T47D (cell line): ENCODE data around the gene ZNF296.
"Not testable (repeated sequence)": the region's sequence is repeated elsewhere in the genome, so short reads cannot be mapped to it uniquely, and the experiment has no call there.

ENCODE experiments used
- DNase-seq, 2 experiments: peaks; one replicate each; pipeline versions ENCODE4 v3.0.0 to v3.0.0-alpha.2; 2011 to 2012; ENCODE audit warnings: low read depth in 1 of 2, low spot score in 1 of 2
- JUND ChIP-seq: IDR thresholded peaks from 2 replicates; pipeline ENCODE4 v1.6.1; 2012; ENCODE audit warnings: low read depth
- in situ Hi-C: cut with HindIII; loops from 2 replicates; pipeline ENCODE4 v1.10.0; 2016; ENCODE audit warnings: low sequenced_read_pairs, low pct_unique_long_range_greater_than_20kb

The ZNF296 gene

DNA sequence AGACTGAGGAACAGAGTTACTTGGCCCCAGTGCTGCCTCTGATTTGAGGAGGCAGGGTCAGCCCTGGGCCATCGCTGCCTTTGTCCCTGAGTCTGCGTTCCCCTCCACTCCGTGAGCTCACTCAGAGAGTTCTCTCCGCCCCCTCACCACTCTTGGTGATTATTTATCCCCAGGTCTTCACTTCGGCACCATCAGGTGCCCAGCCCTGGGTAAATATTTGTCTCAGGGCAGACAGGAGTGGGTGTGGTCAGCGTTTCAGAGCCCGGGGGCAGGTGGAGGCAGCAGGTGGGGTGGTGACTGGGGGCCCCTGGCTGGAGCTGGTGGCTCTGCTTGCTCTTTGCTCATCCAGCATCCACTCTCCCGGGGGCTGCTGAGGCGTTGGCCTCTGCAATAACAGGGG lies 37.4 kb upstream of the ZNF296 start:
- in situ Hi-C loops = no loop called here
- peak in 1 of 2 experiments; percentile 58 for DNase-seq
- TF ChIP-seq JUND = no peak

DNA sequence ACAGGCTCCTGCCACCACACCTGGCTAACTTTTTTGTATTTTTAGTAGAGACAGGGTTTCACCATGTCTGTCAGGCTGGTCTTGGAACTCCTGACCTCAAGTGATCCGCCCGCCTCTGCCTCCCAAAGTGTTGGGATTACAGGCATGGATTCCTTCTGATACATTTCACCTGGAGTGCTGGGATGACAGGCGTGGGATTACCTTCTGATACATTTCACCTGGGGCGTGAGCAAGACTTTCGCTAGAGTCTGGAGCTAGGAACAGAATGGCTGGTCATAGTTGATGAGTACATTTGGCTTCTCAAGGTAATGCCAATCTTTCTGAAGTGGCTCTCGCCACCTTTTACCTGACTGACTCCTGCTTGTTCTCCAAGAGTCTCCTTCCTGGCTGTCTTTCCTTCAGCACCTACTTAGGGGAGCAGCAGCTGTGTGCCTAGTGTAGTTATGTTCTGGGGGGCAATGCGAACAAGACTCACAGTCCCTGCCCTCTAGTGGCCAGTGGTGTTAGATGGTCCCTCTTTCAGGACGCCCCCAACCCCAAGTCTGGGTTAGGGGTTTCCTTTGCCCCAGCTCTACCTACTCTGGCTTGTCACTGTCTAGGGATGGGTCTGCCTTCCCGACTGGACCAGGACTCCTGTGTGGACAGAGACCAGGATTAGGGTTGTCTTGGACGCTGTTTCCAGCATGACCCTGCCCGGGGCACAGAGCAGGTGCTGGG lies 36.0 kb upstream of the ZNF296 start:
- no peak for TF ChIP-seq JUND
- in situ Hi-C loops = no loop called here
- no peak for DNase-seq

DNA sequence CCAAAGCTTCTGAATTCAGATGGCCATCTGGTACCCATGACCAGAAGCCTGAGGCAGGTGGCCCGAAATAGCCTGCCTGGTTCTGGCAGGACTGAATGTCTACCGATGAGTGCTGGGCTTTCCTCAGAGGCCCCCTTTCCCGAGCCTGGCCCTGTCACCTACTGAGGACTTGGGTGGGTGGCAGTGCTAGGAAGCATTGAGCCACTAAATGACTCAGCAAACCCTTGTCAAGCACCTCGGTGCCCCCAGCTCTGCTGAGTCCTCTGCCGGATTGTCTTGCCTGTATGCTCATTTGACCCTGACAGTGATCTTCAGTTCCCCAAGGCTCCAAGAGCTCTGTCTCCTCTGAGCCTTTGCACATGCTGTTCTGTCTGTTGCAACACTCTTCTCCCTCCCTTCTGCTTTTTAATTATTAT lies 34.6 kb upstream of the ZNF296 start:
- no peak for TF ChIP-seq JUND
- DNase-seq = no peak
- in situ Hi-C loops = no loop called here

DNA sequence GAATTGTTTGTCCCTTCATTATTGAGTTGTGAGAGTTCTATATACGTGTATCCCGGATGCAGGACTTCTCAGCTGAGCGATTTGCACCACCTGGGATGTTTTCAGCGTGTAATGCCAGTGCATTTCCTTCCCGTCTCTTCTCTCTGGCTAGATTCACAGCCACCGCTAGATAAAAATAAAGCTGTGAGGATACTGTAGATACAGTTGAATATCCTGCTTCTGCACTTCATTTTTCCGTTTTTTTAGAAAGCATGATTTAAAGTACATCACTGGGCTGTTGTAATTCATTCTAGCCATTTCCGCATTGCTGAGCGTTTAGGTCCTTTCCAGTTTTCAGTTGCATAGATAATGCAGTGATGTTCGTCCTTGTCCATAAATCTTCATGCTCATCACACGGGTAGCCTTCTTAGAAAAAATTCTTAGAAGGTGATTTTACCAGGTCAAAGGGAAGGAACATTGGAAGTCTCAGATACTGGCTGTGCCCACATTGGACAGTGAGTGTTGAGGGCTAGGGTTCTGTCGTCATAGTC lies 31.4 kb upstream of the ZNF296 start:
- TF ChIP-seq JUND = no peak
- in situ Hi-C loops = no loop called here
- no peak for DNase-seq

DNA sequence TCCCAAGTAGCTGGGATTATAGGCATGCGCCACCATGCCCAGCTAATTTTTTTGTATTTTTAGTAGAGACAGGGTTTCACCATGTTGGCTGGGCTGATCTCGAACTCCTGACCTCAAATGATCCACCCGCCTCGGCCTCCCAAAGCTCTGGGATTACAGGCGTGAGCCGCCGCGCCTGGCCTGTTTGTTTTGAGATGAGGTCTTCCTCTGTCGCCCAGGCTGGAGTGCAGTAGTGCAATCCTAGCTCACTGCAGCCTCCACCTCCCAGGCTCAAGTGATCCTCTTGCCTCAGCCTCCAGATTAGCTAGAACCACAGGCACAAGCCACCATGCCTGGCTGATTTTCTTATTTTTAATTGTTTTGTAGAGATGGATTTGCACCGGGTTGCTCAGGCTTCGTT lies 30.1 kb upstream of the ZNF296 start:
- DNase-seq, in situ Hi-C loops: not testable (repeated sequence)

DNA sequence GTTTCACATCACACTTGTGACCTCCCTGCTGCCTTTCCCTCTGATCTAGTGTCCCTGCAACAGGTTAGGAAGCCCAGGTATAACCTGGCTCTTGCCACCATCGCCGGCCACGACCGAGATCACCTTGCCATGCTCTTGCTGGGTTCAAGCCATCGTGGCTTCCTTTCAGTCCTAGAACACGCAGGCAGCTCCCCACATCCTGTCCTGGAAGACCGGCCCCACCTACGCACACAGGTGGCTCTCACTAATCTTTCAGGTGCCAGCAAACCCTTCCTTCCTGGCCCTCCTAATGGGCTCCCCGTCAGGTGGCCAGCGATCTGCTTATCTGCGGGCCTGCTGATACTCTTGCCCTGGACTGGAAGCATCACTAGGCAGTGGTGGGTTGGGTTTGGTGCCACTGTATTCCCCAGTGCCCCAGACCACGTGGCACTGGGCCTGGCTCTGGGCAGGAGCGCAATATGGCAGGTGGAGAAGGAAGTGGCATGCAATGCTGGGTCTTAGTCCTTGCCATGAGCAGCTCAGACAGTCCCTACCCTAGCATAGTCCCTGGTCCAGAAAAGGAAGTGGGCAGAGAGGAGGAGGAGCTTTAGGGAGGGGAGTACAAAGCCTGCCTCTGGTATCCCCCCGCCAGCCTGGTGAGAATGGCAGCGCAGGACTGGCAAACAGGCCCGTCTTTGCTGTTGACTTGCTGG lies 28.5 kb upstream of the ZNF296 start:
- no peak for DNase-seq
- TF ChIP-seq JUND = no peak
- in situ Hi-C loops = no loop called here

DNA sequence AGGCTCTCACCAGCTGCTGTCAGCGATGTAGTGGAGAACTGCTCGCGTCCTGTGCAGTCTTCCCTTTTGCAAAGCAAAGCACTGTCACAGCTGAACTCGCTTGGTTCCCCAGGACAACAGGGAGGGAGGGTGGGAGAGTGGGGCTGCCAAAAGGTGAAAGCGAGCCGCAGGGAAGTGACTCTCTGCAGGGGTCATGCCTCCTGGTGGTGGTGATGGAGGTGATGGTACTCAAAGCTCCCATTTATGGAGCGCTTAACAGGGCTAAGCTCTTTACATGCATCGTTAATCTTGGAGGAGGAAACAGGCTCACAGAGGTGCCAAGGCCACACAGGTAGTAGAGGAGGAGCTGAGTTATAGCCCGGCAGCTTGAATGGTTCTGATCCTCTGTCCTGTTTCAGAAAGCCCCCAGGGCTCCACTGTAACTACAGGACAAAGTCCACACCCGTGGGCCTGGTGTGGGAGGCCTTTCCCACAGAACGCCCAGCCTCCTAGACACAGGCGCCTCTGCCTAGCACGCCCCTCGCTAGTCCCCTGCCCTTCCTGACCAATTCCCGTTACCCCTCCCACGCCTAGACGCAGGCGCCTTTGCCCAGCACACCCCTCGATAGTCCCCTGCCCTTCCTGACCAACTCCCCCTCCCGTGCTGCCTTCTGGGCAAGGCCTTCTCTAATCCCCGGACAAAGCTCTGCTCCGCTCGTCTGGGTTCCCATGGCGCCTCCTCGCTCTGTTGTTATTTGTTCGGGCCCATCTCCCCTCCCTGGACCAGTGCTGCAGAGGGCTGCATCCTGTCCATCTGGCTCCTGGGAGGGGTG lies 27.4 kb upstream of the ZNF296 start:
- in situ Hi-C loops = no loop called here
- no peak for DNase-seq
- no peak for TF ChIP-seq JUND

DNA sequence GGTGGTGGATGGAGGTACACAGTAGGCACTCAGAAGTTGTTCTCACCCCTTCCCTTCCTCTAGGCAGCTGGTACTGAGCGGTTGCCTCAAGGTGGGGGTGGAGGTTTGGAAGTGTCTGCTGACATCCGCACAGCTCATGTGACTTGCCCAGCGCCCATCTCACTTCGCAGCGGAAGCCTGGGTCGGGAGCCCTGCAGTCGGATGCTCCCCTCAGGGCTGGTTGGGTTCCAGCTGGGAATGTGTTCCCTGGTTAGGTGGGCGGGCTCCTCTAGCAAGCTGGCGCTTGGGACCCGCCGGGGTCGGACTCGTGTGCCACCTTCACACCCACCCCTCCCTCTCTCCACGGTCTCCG lies 26.9 kb upstream of the ZNF296 start:
- in situ Hi-C loops = no loop called here
- no peak for TF ChIP-seq JUND

DNA sequence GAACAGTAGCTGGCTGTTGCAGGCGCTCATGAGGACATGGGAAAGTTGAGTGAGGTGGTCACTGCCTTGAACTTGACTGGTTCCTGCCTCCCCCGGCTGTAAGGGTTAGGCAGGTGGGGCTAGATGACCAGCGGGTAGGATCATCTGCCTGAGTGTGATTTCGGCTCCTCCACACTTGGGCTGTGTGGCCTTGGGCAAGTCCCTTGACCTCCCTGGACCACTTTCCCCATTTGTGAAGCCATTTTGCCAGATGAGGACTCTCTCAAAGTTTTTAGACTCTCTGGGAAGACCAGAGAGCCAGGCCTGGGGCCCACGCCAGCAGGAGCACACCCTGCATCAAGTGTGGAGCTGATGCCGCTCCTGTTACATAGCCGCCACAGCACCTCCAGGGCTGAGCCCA lies 26.2 kb upstream of the ZNF296 start:
- no peak for DNase-seq
- in situ Hi-C loops = no loop called here
- TF ChIP-seq JUND = no peak

More for the DNA sequence above, 26.9 kb upstream of the ZNF296 start:
- no peak for DNase-seq

DNA sequence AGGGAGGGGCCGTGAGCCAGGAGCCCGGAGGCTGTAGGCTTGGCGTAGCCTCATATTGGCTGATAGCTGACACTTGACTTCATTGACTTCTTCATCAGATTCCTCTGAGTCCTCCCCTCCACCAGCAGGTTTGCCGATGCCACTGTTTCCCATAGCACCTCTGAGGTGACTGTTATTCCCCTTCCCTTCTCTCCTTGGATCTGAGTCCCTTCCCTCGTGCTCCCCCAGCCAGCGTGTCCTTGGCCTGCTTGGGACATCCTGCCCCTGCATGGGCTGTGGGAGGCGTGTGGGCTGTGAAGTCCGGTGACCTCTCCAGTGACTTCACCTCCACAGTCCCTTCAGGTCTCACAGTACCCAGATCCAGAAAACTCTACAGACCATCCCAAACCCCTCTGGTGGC lies 25.5 kb upstream of the ZNF296 start:
- no peak for TF ChIP-seq JUND
- in situ Hi-C loops = no loop called here
- no peak for DNase-seq

DNA sequence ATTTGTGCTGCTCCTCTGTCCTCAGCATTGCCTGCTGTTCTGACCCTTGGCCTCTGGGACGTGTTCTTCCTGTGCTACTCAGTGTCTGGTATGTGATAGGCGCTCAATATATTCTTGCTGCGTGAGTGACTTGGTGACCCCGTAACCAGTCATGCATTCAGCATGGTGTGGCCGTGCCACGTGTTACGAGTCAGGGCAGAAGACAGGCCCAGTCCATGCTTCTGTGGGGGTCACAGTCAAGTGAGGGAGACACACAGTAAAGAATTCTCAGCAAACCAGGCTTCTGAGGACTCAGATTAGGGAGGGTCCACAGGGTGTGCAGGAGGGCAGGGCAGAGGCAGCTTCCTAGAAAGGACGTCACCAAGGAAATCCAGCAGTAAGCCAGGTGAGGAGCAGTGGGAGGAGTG lies 24.6 kb upstream of the ZNF296 start:
- no peak for DNase-seq
- in situ Hi-C loops = no loop called here
- TF ChIP-seq JUND = no peak

DNA sequence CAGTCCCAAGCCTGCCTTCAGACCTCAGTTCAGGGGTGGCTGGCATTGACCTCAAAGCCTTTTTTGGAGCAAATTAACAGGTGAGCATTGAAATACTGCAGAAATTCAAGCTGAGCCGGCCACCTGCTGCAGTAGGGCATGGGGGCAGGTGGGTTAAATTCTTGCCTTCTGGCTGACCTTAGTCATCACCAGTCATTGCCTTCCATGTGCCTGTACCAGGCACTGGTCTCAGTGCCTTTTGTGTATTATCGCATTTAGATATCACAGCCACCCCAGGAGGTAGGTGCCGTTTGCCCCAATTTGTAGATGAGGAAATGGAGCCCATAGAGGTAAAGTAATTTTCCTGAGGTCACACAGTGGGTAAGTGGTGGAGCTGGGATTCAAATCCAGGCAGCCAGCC lies 23.9 kb upstream of the ZNF296 start:
- DNase-seq = no peak
- no peak for TF ChIP-seq JUND
- in situ Hi-C loops = no loop called here
